GM18499 (cell line): ENCODE measurements around the gene NCK2.

Experiments
- ATAC-seq: cut with Tn5 transposase; IDR thresholded peaks from one replicate; pipeline ENCODE4 v1.9.1; 2021; ENCODE audit warnings: moderate number of reproducible peaks; ENCODE audit not compliant: insufficient read depth, unreplicated experiment

The NCK2 gene

GRCh38 chr2:105865222-105865913 is 120.7 kb downstream of the NCK2 start:
- no peak for ATAC-seq

- ATAC-seq: no peak
Observed at GRCh38 chr2:105866216-105867185, 121.8 kb downstream of the NCK2 start.

- no peak for ATAC-seq
Observed at GRCh38 chr2:105867587-105867986, 122.9 kb downstream of the NCK2 start.

GRCh38 chr2:105868060-105868459 is 123.3 kb downstream of the NCK2 start:
- ATAC-seq: no peak

GRCh38 chr2:105869341-105869740 is 124.6 kb downstream of the NCK2 start:
- ATAC-seq: no peak

GRCh38 chr2:105870062-105870461 is 125.3 kb downstream of the NCK2 start:
- ATAC-seq: no peak

GRCh38 chr2:105870858-105871257 is 126.1 kb downstream of the NCK2 start:
- ATAC-seq: no peak

GRCh38 chr2:105872142-105872728 is 127.5 kb downstream of the NCK2 start:
- no peak for ATAC-seq

GRCh38 chr2:105872830-105873229 is 128.1 kb downstream of the NCK2 start:
- no peak for ATAC-seq

GRCh38 chr2:105873281-105873680 is 128.6 kb downstream of the NCK2 start:
- no peak for ATAC-seq

GRCh38 chr2:105873721-105874120 is 129.0 kb downstream of the NCK2 start:
- peak; percentile 92 for ATAC-seq

GRCh38 chr2:105874466-105874865 is 129.8 kb downstream of the NCK2 start:
- ATAC-seq: no peak

- no peak for ATAC-seq
Observed at GRCh38 chr2:105875241-105875640, 130.5 kb downstream of the NCK2 start.

GRCh38 chr2:105876191-105876590 is 131.5 kb downstream of the NCK2 start:
- no peak for ATAC-seq

- ATAC-seq: no peak
Observed at GRCh38 chr2:105877945-105878344, 133.2 kb downstream of the NCK2 start.

- ATAC-seq: no peak
Observed at GRCh38 chr2:105879106-105879802, 134.5 kb downstream of the NCK2 start.

GRCh38 chr2:105879803-105880300 is 135.1 kb downstream of the NCK2 start:
- ATAC-seq: no peak

- no peak for ATAC-seq
Observed at GRCh38 chr2:105880637-105881036, 135.9 kb downstream of the NCK2 start.

GRCh38 chr2:105881286-105882136 is 136.8 kb downstream of the NCK2 start:
- ATAC-seq: no peak
